COR-L47 (cell line): ENCODE data around the gene DMXL2.

Experiments
- DNase-seq: peaks from one replicate; lab custom pipeline; 2025; lab: John Stamatoyannopoulos, UW

DMXL2 gene

DNA sequence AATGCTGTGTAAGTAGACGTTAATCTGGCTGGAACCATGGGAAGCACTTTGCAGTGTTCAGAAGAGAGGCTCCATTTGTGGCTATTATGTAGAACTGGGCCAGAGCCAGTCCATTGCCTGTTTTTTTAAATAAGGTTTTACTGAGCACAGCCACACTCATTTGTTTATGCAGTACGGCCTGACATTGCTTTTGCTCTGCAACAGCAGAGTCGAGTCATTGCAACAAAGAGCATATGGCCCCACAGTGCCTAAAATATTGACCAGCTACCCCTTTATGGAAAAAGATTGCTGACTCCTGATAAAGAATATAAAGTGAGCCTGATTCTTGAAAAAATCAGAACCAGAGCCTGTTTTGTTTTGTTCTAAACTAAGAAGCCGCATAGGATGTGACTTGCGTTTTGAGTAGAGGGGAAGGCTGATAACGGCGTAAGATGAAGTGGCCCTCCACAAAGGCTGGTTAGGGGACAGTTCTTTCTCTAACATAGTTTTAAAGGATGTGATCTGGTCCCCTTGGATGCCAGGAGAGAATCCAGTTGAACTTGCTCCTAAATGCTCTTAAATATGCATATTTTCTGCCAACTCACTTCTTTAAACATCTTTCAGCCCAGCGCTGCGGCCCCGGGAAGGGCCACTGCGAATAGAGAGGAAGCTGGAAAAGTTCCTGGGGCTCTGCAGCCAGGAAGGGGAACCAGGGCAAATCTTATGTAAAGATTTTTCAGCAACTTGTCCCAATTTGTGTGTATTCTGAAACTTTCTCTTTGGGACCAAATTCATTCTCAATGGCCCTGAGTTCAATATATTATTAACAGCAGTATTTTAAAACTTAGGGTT lies 216.7 kb downstream of the DMXL2 start:
- no peak for DNase-seq

DNA sequence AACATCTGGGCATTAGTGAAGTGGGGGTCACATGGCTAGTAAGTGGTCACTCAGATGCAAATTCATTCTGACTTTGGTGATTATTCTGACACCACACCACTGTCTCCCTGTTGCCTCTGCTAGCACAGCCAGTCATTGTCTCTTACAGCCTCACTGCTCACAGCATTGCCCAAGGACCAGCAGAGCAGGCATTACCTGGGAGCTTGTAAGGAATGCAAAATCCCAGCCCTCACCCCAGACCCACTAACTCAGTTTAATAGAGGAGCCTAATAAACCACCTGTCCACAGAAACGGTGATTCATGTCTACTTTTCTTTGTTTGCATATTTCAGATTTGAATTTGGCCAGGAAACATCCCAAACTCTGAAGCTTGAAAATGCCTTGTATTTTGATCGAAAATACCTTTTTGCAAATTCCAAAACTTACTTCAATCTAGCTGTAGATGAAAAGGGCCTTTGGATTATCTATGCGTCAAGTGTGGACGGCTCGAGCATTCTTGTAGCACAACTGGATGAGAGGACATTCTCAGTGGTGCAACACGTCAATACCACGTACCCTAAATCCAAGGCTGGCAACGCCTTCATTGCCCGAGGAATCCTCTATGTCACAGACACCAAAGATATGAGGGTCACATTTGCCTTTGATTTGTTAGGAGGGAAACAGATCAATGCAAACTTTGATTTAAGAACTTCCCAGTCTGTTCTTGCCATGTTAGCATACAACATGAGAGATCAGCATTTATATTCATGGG lies 218.4 kb downstream of the DMXL2 start:
- DNase-seq = no peak

DNA sequence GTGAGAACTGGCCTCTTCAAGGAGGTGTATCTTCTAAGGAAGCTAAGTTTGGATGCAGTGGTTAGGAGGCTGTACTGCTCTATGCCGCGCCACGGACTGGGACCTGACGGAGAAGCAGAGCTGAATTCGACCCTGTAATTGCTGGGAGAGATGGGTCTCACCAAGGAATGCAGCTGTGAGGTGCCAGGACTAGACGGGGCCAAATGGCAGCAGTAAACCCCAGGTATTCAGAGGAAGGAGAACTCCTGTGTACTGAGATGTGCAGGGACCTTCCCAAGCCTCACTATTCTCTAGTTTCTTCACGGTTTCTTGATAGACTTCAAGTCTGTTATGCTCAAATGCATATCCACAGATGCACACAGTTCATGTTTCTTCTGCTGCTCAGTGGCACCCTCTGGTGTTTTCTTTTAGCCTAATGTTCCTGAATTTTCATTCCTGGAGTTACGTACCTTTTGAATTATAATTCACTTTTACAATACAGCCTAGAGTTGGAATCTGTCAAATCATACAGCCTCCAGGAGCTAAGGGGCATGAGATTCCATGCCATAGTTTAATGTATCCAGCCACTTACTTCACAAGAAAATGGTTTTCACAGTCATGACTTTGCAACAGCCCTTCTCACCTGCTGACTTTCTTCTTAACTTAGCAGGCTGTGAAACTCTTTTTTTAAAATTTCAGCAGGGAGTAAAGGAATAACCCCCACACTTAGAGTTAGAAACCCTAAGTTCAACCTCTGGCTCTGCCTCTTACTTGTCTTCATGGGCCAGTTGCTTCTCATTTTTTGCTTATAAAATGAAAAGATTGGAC lies 219.3 kb downstream of the DMXL2 start:
- DNase-seq = peak; percentile 23

DNA sequence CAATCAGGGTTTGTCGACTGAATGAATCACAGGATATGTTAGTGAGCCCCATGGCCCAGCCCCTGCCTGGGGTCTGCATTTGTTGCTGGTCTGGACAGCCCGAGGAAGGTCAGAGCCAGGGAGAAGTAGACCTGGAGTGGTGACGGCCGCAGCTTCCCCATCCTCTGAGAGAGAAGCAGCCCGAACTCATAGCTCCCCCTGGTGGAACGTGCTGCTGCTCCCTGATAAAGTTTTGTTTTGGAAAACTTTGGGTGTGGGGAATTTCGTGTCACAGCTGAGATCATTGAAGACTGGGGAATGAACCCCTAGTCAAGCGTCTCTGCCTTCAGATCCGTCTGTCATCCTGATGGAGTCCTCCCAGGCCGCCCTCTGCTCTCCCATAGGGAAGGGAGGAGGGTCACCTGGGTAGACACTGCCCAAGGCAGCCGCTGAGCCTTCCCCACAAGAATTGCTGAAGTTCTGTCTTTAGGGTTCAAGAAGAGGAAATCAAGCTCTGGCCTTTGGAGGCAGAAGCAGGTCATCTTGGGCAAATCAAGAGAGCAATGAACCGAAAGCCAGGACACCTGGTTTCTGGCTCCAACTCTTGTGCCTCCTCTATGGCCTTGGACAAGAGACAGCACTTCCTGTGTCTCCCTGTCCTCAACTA lies 220.6 kb downstream of the DMXL2 start:
- DNase-seq = peak; percentile 18

DNA sequence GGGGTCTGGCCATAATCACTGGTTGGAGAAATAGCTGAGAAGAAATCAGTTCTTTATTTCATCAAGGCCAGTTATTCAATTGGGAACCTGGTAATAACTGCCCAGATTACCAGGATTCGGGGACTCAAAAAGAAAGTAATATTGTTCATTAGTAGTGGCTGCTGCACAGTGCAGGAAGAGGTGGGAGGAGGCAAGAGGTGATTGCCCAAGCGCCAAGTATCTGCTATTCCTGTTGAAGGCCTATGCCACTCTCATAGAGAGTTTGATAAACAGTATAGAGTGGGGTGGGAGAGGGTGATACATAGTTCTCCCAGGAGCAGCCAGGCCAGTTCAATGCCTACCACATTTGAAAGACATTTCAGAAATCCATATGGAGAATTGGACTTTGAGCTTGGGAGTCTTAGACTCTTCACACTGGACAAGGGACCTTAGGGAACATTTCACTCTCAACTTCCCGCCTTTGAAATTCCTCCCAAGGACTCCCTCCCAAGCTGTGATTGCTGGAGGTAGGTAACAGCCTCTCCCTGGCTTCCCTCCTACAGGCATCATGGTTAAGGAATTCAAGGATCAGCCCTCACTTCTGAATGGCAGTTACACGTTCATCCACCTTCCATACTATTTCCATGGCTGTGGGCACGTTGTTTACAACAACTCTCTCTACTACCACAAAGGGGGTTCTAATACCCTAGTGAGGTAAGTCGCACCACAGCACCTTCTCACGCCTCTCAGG lies 221.4 kb downstream of the DMXL2 start:
- no peak for DNase-seq

DNA sequence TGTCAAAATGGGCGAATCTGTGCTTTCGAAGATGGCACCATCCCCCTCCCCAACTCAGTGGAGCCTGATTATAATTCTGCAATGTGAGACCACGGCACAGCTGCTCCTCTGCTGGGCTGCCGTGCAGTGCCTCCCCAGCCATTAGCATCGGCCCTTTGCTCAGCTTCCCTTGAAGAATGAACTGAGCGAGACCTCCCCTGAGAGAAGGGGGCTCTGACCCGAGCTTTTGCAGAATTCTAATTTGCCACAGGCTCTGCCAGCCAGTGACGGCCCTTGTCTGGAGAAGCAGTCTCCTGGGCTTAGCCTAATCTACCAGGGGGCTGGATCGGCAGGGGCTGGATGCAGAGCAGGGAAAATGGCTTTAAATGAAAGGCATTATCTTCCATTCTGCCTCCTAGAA lies 223.9 kb downstream of the DMXL2 start:
- no peak for DNase-seq
